ENCODE measurements around the gene THRA.

GRCh38 chr17:40075942-40076498 lies 13.3 kb downstream of the THRA start:
- no peak for TF ChIP-seq GATA2 (CRISPR knock-in tag; IDR thresholded peaks at IDR 0.05)
- TF ChIP-seq CTCF (IDR thresholded peaks at IDR 0.05): no peak
- no peak for TF ChIP-seq RFX5 (IDR thresholded peaks at IDR 0.05; ENCODE audit: low read length)
- TF ChIP-seq USF2 (IDR thresholded peaks at IDR 0.05; ENCODE audit: borderline replicate concordance, low read depth, low read length): no peak
- no peak for TF ChIP-seq POLR2AphosphoS5 (IDR thresholded peaks at IDR 0.05; ENCODE audit: low read depth, low read length)
- TF ChIP-seq, protein P1, sequence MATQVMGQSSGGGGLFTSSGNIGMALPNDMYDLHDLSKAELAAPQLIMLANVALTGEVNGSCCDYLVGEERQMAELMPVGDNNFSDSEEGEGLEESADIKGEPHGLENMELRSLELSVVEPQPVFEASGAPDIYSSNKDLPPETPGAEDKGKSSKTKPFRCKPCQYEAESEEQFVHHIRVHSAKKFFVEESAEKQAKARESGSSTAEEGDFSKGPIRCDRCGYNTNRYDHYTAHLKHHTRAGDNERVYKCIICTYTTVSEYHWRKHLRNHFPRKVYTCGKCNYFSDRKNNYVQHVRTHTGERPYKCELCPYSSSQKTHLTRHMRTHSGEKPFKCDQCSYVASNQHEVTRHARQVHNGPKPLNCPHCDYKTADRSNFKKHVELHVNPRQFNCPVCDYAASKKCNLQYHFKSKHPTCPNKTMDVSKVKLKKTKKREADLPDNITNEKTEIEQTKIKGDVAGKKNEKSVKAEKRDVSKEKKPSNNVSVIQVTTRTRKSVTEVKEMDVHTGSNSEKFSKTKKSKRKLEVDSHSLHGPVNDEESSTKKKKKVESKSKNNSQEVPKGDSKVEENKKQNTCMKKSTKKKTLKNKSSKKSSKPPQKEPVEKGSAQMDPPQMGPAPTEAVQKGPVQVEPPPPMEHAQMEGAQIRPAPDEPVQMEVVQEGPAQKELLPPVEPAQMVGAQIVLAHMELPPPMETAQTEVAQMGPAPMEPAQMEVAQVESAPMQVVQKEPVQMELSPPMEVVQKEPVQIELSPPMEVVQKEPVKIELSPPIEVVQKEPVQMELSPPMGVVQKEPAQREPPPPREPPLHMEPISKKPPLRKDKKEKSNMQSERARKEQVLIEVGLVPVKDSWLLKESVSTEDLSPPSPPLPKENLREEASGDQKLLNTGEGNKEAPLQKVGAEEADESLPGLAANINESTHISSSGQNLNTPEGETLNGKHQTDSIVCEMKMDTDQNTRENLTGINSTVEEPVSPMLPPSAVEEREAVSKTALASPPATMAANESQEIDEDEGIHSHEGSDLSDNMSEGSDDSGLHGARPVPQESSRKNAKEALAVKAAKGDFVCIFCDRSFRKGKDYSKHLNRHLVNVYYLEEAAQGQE (IDR thresholded peaks at IDR 0.05; ENCODE audit: low read depth, low read length): no peak
- TF ChIP-seq RCOR1 (IDR thresholded peaks at IDR 0.05; ENCODE audit: low read length): no peak

Measured in SK-N-SH (cell line).